ENCODE measurements around the gene TUSC2.
"Not testable (repeated sequence)": the region's sequence is repeated elsewhere in the genome, so short reads cannot be mapped to it uniquely, and the experiment has no call there.

The TUSC2 gene

DNA sequence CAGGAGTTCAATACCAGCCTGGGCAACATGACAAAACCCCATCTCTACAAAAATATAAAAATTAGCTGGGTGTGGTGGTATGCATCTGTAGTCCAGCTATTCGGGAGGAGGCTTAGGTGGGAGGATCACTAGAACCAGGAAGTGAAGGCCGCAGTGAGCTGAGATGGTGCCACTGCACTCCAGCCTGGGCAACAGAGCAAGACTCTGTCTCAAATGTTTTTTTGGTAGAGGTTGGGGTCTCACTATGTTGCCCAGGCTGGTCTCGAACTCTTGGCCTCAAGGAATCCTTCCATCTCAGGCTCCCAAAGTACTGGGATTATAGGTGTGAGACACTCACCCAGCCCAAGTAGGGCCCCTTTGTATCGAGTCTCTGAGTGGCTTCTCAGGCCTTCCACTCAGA is 33.9 kb downstream of the TUSC2 start:
- no peak for DNase-seq (ENCODE audit: low spot score)

DNA sequence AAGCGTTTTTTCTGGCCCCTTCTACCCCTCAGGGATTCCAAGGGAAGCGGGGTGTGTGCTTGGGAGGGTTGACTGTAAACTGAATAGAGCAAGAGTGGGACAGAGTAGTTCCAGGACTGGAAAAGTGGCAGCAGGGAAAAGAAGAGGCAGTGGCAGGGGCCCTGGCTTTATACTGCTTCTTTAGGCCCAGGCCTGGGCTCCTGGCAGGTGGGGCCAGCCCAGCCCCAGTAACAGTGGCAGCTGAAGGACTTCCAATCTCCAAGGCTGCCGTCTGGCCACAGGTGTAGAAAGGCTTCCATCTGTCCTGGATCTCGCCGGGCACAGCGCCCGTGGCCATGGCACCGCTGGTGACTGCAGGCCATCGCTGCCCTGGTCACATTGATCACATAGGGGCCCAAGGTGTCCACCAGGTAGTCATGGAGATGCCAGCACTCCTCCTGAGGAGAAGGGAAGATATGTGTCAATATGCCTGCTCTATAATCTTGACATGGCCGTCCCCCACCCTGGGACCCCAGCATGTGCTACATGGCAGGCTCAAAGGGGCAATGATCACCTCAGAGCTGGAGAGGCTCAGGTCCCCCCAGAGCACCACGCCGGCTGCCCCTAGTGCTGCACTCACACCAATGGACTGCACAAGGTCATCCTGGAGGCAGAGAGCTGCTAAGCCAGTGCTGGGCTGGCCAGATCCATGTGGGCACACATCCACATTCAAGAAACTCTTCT is 34.8 kb downstream of the TUSC2 start:
- DNase-seq (ENCODE audit: low spot score), result no peak

DNA sequence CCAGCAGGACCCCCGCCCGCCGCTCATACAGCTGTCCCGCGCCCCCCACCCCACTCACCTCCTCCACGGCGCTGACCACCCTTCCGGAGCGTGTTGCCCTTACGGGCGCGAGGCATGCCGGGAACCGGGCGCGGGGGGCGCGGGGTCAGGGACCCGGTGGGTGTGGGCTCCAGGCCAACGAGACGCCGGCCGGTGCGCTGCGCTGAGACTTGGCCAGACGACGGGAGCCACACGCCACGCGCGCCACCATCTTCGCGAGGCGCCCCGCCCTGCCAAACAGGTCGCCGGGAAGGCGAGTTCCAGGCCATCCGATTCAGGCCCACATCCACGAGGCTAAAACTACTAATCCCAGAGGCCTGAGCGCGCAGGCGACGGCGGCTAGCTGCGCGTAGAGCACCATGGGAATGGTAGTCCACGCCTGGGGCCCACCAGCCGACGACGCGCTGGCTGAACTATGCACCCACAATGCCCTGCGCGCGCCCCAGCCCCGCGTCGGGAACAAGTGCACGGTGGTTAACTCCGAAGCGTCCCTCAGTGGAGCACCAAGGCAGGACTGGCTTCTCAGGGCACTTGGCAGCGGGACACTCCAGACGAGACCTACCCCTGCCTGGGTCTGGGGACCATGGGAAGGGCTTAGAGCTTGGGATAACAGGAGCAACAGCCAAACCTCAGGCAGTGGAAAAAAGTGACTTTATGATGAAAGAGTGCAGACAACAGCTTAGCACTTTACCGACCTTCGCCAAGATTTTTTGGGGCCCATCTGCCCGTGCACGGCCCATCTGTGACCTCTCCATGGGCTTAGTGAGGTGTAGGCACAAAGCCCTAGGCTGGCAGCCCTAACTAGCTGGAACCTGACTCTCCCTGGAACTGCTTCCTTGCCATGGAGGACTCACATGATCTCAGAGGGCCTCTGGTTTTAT is 35.6 kb downstream of the TUSC2 start, which contains the start of gene IFRD2:
IFRD2 (minus strand) TSS at position 271 of the 920 bp plus-strand sequence; CDS start at position 116, 155 bp downstream.
- DNase-seq (ENCODE audit: low spot score), result peak; percentile 94

DNA sequence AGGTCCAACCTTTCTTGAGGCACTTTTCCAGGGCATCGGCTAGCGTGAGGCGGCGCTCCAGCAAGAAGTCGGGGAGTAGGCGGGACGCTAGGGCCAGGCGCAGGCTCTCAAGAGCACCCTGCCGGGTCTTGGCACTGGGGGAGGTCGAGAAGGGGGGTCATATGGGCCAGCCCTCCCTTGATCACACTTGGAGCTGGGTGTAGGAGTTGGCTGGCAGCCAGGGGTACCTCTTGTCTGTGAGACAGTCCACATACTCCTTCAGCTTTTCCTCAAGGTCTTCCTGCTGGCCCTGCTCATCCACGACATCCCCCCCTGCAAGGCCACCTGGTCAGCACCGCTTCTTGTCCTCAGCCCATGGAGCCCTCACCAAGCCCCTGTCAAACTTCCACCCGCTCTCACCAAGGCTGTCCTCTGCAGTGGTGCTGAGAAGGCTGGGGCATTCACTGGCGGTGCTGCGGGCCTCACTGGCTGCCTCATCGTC is 37.8 kb downstream of the TUSC2 start:
- no peak for DNase-seq (ENCODE audit: low spot score)

DNA sequence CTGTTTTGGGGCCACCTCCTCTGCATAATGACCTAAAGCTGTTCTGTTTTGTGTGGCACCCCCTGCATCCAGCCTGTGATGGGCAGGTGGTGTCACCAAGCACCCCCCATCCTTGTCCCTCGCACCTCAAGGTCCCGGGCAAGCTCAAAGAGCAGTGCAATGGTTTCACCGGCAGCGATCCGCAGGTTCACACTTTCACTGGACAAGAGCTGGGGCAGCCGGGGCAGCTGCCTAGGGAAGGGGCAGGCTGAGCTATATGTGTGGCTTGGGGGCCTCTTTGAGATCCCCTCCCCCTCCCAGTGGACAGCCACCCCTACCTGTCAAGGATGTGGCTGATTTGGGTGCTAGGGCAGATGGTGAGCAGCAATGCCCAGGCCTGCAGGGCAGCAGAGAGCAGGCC is 38.9 kb downstream of the TUSC2 start:
- DNase-seq (ENCODE audit: low spot score), result no peak

DNA sequence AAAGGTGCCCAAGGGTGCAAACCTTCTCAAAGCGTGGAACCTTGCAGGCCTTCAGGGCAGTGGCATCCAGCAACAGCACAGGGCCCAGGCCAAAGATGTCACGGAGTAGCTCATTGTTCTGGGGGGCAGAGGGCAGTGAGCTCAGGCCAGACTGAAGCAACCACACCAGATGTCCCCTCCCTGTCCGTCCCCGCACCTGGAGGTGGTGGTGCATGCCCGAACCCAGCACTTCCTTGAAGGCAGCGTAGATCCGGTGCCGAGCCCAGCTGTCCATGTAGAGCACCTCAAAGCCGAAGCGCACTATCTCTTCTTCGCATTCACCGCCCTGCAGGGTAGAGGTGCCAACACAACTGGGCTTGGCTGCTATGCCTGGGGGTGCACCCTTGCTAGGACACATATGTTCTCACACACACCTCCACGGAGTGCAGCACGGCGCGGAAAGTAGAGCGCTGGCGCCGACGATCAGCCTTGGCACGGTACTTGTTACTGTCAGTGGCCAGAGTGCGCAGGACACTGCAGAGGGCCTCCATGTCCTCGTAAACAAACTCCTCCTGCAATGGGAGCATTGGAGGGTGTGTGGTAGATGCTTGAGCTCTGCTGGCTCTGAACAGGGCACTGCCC is 39.5 kb downstream of the TUSC2 start:
- no peak for DNase-seq (ENCODE audit: low spot score)

DNA sequence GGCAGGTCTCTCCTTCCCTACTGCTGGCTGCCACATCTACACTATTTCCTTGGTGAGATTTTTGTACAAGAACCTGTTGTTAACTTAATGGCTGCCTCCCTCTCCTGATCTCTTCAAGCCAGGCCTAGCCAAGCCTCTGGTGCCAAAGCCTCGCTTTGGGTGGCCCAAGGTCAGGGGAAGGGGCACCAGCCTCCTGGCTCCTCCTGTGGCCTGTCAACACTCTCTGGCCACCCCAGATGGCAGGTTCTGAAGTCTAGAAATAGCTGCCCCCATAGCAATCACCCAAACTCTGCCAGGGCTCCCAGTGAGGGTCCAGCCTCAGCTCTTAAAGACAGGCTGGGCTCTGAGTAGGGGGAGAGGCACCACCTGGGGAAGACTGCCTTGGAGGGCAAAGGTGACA is 40.8 kb downstream of the TUSC2 start:
- DNase-seq (ENCODE audit: low spot score), result no peak

DNA sequence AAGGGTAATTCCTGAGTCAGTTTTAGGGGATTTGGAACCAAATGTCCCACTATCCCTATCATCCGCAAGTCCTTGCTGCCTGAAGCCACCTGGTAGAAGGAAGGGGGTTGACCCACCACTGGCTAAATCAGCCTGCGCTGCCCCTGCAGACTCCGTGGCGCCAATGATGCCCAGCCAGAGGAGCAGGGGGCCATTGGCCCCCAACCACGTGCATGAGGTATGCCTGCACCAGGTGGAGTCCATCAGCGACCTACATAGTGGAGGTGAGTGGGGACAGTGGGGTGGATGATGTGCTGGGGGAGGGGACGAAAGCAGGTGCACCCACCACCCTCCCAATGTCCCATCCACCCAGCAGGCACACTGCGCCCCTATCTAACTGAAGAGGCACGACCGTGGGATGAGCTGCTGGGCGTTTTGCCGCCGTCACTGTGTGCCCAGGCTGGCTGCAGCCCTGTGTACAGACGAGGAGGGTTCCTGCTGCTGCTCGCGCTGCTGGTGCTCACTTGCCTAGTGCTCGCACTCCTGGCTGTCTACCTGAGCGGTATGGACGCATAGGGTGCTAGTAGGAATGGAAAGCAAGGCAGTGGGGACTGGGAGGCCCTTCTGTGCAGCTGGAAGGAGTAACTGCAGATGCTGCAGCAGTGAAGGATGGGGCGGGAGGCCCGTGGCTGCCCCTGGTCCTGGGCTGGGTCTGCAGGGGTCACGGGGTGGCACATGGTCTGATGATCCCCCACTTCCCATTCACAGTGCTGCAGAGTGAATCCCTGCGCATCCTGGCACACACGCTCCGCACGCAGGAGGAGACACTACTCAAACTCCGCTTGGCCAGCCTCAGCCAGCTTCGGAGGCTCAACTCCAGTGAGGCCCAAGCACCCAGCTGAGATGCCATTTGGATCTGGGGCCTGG is 41.4 kb downstream of the TUSC2 start:
- no peak for DNase-seq (ENCODE audit: low spot score)

DNA sequence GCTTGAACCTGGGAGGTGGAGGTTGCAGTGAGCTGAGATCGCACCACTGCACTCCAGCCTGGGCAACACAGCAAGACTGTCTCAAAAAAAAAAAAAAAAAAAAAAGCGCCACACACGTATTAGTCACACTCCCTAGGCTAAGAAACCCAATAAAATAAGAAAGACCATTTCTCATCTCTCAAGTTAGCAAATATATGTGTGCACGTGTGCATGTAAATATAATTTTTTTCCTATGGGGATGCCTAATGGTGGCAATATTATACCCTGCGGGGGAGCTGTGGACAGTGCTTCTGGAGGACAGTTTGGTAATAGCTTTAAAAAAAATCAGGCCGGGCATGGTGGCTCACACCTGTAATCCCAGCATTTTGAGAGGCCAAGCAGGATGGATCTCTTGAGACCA is 43.9 kb downstream of the TUSC2 start:
- not testable (repeated sequence) for DNase-seq (ENCODE audit: low spot score)

DNA sequence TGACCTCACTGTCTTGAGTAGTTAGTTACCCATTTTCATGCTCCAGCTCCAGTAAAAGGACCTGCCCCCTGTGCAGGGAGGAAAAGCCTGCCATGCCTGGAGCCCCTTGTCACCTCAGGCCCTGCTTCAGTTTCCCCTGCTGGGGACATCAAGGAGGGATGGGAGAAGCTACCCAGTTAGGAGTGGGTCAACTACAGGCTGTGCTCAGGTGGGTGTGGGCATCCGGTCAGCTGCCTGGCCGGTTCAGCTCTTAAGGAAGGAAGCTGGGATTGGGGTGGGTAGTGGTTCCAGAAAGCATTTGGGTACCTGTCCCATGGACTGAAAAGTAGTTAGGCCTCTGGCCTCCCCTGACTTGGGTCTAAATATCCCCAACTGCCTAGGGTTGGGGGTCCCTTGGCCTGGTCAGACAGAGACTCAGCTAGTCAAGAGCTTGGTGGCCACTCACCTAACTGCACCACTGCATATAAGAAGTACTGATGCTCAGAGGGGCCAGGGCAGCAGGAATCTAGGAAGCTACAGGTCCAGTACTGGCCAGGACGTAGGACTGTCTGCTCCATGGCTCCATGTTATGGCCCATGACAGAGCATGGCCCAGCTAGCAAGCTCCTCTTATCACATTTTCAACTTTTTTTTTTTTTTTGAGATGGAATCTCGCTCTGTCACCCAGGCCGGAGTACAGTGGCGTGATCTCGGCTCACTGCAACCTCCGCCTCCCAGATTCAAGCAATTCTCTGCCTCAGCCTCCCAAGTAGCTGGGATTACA is 48.6 kb downstream of the TUSC2 start:
- DNase-seq (ENCODE audit: low spot score), result no peak

DNA sequence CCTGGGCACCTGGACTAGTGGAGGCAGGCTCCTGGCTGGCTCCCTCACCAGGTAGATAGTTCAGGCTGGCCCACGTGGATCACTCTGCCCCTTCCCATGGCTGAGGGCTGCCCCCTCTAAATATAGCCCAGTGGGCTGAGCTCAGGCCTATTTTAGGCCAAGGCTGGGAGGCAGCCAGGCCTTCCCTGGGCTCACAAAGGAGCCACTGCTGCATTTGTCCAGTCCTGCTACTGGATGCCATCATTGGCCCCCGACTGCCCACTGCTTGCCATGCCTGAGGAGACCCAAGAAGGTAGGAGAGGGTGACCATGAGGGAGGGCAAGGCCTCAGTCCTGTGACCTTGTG is 49.2 kb downstream of the TUSC2 start, which contains the start of gene LSMEM2:
LSMEM2 (plus strand) TSS at position 208 of the 345 bp plus-strand sequence; CDS start at position 235, 27 bp downstream.
- no peak for DNase-seq (ENCODE audit: low spot score)

DNA sequence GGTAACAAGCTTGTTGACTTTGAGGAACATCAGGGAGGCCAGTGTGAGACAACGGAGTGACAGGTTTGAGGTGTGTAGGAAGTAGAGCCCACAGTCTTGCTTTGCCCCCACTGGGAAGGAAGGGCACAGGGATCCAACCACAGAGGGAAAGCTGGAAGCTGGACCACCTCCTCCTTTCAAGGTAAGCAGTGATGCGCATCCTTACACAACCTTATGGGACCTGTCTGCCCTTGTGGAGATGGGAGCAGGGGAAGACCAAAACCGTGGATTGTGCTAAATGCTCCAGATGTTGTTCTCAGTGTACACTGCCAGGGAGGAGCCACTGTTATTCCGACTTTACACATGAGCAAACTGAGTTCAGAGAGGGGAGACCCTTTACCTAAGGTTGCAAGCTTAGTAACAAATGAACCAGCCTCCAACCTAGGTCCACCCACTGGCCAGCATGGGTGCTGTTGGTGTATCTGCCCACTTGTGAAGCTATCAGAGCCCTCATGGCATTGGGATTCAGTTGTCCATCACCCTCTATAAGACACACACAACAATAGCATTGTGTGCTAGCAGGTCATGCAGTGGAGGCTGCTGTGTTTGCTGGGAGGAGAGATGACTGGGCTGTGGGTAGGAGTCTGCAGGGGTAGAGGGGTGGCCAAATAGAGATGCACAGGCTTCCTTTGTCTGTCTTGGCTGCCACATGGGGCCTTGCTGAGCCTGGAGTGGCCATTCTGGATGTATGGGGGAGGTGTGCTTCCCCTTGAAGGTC is 49.7 kb downstream of the TUSC2 start:
- no peak for DNase-seq (ENCODE audit: low spot score)

DNA sequence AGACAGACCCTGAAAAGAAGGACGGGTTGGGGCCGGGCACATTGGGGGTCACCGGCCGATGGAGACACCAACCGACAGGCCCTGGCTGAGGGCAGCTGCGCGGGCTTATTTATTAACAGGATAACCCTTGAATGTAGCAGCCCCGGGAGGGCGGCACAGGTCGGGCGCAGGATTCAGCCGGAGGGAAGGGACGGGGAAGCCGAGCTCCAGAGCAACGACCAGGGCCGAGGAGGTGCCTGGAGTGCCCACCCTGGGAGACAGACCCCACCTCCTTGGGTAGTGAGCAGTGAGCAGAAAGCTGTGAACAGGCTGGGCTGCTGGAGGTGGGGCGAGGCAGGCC is 51.3 kb downstream of the TUSC2 start:
- no peak for DNase-seq (ENCODE audit: low spot score)

DNA sequence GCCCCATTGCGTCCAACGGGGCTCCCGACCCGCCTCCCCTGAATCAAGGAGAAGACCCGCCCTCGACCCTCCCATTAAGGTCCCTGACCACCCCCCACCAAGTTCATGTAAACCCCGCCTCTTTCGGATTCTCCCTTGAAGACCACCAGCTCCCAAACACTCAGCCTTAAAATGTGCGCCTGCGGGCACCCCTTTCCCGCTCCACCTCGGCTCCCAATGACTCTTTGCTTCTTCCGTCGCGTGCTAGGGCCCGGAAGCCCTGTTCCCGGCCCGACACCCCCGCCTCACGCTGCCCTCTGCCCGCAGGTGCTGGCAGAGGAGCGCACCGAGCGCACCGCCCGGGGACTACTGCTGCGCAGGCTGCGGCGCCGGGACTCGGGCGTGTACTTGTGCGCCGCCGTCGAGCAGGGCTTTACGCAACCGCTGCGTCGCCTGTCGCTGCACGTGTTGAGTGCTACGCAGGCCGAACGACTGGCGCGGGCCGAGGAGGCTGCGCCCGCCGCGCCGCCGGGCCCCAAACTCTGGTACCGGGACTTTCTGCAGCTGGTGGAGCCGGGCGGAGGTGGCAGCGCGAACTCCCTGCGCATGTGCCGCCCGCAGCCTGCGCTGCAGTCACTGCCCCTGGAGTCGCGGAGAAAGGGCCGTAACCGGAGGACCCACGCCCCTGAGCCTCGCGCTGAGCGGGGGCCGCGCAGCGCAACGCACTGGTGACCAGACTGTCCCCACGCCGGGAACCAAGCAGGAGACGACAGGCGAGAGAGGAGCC is 51.8 kb downstream of the TUSC2 start:
- no peak for DNase-seq (ENCODE audit: low spot score)

DNA sequence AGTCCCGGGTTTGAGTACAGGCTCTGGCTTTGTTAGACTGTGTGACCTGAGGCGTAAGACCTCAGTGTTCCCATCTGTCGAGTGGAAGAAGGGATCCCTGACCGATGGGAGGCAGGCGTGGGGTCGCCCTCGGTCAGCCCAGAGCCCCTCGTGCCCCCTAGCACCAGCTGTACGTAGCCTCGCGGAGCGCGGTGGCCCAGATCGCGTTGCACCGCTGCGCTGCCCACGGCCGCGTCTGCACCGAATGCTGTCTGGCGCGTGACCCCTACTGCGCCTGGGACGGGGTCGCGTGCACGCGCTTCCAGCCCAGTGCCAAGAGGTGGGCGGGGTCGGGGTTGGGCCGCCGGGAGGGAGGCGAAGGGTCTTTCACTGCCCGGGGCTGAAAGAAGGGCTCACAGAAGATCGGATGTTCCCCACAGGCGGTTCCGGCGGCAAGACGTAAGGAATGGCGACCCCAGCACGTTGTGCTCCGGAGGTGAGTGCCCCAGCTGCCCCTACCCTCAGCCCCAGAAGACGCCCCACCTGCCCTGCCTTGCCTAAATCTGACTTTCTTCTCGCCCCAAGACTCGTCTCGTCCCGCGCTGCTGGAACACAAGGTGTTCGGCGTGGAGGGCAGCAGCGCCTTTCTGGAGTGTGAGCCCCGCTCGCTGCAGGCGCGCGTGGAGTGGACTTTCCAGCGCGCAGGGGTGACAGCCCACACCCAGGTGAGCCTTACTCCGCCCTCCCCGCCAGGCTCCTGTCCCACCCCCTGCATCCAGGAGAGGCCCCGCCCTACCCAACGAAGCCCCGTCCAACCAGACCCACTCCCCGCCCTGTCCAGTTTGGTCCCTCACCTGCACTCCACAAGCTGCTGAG is 52.7 kb downstream of the TUSC2 start:
- DNase-seq (ENCODE audit: low spot score), result no peak
